GM21576 (cell line): ENCODE measurements around the gene BRIP1.
"Not testable (repeated sequence)": the region's sequence is repeated elsewhere in the genome, so short reads cannot be mapped to it uniquely, and the experiment has no call there.

ENCODE experiments used
- ATAC-seq: cut with Tn5 transposase; IDR thresholded peaks from one replicate; pipeline ENCODE4 v1.9.1; 2021; ENCODE audit warnings: mild to moderate bottlenecking, moderate library complexity; ENCODE audit not compliant: unreplicated experiment

Gene BRIP1

GRCh38 chr17:61733021-61733420, 130.3 kb downstream of the BRIP1 start:
- no peak for ATAC-seq

DNA sequence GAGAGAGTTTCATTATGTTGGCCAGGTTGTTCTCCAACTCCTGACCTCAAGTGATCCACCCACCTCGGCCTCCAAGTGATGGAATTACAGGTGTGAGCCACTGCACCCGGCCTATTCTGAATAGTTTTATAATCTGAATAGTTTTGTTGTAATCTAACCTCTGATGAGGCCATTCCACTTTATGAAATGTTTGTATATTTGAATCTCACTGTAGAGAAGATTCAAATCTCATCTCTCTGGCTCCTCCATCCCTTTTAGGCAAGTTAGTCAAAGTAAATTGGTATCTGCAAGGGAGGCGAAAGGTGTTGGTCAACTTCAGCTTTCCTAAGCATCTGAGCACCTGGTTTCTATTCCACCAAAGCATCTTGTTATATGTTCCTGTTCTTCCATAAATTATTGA, 131.2 kb downstream of the BRIP1 start:
- no peak for ATAC-seq

DNA sequence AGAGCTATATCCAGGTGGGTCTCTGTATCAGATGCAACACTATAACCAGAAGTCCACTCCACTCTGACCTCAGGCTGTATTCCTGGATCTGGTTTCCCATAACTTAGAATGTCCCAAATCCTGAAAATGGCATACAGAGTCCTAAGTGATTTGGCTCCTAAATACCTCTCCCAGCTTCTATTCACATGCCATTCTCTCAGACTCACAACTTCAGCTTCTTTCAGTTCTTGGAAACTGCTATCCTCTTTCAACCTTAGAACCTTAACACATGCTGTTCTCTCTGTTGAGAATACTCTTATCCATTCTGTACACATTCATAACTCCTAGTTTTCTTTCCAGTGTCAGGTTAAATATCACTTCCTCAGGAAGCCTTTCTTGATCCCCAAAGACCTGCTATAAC, 132.0 kb downstream of the BRIP1 start:
- ATAC-seq = no peak

DNA sequence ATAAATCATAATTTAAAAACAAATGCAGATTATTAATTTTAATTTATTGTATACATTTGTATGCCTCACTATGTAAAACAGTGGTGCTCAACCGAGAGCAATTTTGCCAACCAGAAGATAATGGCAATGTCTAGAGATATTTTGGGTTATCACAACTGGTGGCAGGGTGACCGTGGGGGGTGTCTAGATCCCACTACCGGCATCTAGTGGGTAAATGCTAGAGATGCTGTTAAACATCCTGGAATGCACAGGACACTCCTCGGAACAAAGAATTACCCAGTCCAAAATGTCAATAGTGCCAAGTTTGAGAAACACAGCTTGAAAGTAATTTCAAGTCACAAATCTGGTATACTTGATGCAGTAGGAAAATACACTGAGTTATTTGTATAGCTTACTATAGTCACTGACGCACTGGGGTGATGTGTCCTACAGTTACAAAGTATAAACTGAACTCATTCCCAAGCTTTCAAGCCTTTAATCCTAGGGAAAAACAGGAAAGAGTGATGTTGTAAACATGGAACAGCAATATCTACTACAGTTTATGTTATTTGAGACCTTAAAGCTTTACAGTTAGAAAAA, 133.5 kb downstream of the BRIP1 start:
- no peak for ATAC-seq

GRCh38 chr17:61728297-61728836, 135.0 kb downstream of the BRIP1 start:
- no peak for ATAC-seq

DNA sequence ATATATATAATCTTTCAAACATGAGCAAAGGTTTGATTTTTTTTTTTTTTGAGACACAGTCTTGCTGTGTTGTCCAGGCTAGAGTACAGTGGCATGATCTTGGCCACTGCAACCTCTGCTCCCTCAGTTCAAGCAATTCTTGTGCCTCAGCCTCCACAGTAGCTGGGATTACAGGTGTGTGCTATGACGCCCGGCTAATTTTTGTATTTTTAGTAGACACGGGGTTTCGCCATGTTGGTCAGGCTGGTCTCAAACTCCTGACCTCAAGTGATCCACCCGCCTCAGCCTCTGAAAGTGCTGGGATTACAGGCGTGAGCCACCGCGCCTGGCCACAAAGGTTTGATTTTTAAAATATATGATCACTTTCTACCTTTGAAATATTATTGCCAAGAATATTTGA, 135.5 kb downstream of the BRIP1 start:
- not testable (repeated sequence) for ATAC-seq

DNA sequence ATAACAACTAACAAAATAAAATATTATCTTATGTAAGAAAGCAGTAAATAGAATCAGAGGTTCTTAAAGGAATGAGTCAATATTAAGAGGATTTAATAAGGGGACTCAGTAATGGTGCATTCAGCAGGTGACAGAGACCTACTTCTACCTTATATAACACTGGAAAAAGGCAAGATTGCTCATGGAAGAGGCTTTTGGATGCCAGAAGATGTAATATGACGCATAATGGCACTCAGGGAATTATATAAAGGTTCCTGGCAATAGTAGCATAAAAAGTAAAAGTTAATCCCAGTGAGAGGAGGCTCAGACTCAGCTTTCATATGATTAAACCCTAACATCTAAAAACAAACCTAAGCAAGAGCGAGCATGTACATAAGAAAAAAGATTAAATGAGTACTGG, 136.4 kb downstream of the BRIP1 start:
- no peak for ATAC-seq

DNA sequence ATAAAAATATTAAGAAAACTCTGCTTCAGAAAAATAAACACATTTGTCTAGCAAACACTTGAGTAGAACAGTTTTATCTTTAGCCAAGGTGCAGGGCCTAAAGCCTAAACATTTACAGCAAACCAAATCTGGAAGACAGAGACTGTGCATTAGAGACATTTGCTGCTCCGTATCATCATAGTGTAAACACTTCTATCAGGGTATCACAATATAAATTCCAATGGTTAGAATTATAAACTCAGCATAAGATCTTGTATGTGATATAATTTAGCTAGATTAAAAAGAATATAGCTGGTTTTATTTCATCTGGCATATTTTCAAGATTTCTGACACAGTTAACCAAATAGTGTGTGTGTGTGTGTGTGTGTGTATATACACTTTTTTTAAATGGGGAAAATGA, 138.6 kb downstream of the BRIP1 start:
- no peak for ATAC-seq

GRCh38 chr17:61723914-61724313, 139.4 kb downstream of the BRIP1 start:
- no peak for ATAC-seq

DNA sequence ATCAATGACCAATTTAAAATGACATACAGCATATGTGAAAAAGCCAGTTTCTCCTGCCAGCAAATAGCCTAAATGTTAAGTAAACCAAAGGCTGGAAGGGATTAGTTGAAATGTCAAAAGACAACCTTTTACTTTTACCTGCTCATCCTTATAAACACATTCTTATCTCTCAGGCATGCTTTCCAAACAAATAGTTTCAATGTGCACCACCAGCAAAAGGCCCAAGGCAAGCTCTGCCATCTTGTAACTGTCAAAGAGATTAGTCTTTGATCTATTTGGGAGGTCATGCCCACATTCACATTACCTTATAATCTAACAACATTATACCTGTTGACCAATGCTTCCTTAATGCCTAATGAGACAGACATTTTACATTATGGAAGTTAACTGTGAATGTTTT, 140.1 kb downstream of the BRIP1 start:
- no peak for ATAC-seq

DNA sequence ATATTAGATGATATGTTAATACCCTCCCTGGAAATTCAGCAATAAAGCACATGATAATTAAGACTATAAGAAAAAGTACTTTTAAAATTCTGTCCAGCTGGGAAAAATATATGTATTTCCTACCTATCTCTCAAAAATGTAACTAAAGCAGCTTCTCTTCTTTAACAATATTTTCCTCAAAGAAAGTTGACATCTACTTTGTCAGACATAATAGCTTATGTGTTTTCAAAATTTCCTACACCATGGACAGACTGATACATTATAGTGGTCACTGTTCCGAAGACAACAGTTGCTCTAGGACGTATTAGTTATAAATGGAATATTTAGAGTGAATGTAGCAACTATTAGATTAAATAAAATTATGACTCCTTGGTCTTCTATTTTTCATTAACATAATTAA, 140.9 kb downstream of the BRIP1 start:
- no peak for ATAC-seq

DNA sequence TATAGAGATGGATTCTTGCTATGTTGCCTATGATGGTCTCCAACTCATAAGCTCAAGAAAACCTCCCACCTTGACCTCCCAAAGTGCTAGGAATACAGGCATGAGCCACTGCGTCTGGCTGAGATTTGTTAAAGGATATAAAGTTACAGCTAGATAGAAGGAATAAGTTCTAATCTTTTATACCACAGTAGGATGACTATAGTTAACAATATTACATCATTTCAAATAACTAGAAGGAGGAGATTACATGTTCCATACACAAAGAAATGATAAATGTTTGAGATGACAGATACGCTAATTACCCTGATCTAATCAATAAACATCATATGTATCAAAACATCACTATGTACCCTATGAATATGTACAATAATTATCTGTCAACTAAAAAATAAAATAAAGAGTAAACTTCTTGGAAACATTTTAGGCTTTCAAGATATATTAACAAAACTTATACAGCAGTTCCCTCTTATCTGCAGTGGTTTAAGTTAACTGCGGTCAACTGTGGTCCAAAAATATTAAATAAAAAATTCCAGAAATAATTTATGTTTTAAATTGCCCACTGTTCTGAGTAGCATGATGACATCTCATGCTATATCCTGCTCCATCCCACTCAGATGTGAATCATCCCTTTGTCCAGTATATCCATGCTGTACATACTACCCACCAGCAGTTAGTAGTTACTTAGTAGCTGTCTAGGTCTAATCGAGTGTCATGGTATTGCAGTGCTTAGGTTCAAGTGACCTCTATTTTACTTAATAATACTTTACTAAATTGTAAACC, 143.1 kb downstream of the BRIP1 start:
- ATAC-seq = no peak

DNA sequence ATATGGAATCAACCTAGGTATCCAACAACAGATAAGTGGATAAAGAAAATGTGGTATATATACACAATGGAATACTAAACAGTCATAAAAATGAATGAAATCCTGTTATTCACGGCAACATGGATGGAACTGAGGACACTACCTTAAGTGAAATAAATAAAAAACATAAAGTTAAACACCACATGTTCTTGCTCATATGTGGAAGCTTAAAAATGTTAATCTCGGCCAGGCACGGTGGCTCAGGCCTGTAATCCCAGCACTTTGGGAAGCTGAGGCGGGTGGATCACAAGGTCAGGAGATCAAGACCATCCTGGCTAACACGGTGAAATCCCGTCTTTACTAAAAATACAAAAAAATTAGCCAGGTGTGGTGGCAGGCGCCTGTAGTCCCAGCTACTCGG, 144.1 kb downstream of the BRIP1 start:
- not testable (repeated sequence) for ATAC-seq

- no peak for ATAC-seq
These were observed 145.3 kb downstream of the BRIP1 start for GRCh38 chr17:61718022-61718421.

DNA sequence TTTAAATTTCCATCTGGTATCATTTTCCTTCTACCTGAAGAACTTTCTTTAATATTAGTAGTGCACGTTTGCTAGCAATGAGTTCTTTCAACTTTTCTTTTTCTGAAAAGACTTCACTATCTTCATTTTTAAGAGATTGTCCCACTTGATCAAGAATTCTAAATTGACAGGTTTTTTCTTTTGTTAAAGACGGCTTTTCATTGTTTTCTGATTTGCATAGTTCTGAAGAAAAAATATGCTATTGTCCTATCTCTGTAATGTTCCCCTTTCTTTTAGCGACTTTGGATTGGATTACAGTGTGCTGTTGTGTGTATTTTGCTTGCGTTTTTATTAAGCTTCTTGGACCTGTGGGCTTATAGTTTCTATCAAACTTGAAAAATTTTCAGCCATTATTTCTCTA, 146.0 kb downstream of the BRIP1 start:
- ATAC-seq = no peak

- ATAC-seq = no peak
These were observed 147.0 kb downstream of the BRIP1 start for GRCh38 chr17:61716225-61716829.

DNA sequence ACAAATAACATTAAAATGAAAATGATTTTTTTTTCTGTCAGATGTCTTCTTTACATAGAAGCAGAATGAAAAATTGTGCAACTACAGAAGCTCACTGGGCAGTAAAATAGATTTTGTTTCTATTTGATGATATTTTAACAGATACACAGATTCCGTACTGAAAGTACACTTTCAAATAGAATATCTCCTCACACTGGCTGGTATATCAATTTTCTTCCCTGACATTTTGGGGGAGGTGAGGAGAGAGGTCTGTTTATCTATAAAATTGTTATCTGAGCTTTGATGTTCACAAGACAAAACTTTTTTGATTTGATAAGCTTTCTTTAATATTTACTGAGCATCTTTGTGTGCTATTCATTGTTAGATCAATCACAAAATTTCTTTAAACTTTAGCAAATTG, 148.0 kb downstream of the BRIP1 start:
- no peak for ATAC-seq

DNA sequence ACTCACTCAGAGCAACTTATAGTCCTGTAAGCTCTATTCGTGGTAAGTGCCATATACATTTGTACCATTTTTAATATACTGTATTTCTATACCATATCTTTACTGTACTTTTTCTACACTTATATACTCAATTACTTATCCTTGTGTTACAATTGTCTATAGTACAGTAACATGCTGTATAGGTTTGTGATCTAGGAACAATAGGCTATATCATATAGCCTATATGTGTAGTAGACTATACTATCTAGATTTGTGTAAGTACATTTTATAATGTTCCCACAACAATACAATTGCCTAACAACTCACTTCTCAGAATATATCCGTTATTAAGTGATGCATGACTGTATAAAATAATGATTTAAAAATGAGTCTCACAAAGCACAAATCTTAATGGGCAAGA, 149.0 kb downstream of the BRIP1 start:
- no peak for ATAC-seq

GRCh38 chr17:61713035-61713434, 150.3 kb downstream of the BRIP1 start:
- no peak for ATAC-seq

GRCh38 chr17:61710546-61710945, 152.8 kb downstream of the BRIP1 start:
- no peak for ATAC-seq

DNA sequence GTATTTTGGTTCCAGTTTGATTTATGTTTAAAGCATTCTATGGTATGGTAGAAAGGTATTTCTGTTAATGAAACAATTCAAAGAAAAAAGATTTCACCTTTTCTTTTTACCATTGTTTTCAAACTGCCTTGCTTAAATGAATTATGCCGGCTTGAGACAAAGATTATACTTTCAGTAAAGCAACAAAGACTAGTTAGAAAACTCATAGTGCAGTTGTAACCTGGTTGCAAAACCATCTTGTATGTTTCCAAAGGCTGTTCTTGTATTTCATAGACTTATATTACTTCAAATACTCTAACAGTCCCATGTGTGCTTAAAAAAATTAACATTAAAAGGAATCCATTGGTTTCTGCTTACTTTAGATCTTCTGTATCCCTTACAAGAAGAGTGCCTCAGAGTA, 153.8 kb downstream of the BRIP1 start:
- ATAC-seq = no peak

DNA sequence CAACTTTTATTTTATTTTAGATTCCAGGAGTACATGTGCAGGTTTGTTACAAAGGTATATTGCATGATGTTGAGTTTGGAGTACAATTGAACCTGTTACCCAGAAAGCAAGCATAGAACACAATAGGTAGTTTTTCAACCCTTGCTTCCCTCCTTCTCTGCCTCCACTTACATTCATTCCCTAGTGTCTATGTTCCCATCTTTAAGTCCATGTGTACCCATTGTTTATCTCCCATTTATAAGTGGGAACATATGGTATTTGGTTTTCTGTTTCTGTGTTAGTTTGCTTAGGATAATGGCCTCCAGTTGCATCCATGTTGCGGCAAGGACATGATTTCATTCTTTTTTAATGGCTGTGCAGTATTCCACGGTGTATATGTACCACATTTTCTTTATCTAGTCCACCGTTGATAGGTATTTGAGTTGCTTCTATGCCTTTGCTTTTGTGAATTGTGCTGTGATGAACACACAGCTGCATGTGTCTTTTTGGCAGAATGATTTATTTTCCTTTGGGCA, 158.3 kb downstream of the BRIP1 start:
- ATAC-seq = no peak
